ENCODE measurements around the gene PAX2. TPM values are rescaled to one million over a fixed set of nuclear protein-coding genes. Genes with fewer than 3 reads are reported as not detected.

PAX2 gene
- total and polyA plus RNA-seq, 12 donors, result 0.07 to 0.25 (median 0.10) TPM; not detected in 8

DNA sequence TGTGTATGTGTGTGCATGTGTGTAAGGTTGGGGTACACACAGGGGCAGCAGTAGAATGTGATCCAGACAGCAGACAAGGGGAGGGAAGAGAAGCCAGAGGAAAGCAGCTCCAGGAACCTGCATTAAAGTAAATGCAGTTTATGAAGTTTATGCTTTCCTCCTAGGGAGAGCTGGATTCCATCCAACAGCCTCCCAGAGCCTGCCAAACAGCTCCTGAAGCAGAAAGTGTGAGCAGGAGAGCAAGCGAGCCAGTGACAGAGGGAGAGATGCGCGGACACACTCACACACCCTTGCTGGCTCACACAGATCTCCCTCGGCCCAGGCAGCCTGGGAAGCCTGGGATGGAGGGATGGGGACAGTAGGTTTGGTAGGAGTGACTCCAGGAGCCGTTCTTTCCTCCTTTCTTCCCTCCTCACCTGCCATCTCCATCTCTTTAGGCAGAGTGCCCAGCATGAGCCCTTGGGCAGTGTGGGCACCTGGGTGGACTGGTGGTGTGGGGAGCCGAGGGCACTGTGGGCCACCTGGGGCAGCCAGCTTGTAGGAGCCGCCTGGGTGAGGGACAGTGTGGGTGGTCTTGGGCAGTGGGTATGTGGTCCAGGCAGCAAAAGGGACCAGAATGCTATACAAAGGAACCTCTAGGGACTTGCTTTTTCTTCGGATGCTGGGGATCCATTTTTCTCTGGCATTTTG, 46.1 kb downstream of the PAX2 start:
- H3K9me3 ChIP-seq (replicated peaks in 1 of 3), result no peaks in the 10 kb centered on the region
- no peaks in the 10 kb centered on the region for H3K27me3 ChIP-seq
- 66 to 72% (median 68%) methylated on average over 7 to 8 of the region's 8 CpGs for WGBS, 4 donors
- H3K27ac ChIP-seq, result no peak overlapping the region
- no peaks in the 10 kb centered on the region for H3K36me3 ChIP-seq (replicated peaks in 1 of 2)
- DNase-seq, result no peak
- H3K4me3 ChIP-seq, result no peak overlapping the region
- intact Hi-C loops (cut with DNase I), result no loop called here
- TF ChIP-seq POLR2A (IDR thresholded peaks at IDR 0.05) (no peak), CTCF (IDR thresholded peaks at IDR 0.05) (no peak)
- no peaks in the 10 kb centered on the region for H3K4me1 ChIP-seq (replicated peaks in 1 of 2)

DNA sequence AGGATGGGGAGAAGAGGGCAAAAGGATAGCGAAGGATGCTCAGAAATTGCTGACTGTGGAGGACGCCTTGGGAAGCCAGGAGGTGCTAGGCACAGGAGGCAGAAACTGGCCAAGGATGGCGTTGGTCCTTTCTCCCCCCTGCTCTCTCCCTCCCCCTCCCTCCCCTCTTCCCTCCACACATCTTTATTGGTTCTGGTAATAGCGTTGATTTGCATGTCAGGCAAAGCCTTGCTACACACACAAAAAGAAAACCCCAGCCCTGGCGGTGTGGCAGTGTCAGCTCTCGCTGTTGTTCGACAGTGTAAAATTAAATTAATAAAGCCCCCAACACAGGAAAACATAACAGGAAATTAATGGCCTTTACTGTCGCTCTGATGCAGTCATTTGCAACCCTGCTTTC, 47.2 kb downstream of the PAX2 start:
- H3K4me1 ChIP-seq (replicated peaks in 1 of 2), result no peaks in the 10 kb centered on the region
- no peaks in the 10 kb centered on the region for H3K36me3 ChIP-seq (replicated peaks in 1 of 2)
- WGBS, 4 donors, result 82 to 86% (median 84%) methylated on average over 8 of the region's 8 CpGs
- intact Hi-C loops (cut with DNase I), result no loop called here
- H3K4me3 ChIP-seq, result no peak overlapping the region
- H3K9me3 ChIP-seq (replicated peaks in 1 of 3), result no peaks in the 10 kb centered on the region
- TF ChIP-seq CTCF (IDR thresholded peaks at IDR 0.05) (no peak), POLR2A (IDR thresholded peaks at IDR 0.05) (no peak)
- DNase-seq, result no peak
- H3K27me3 ChIP-seq, result no peaks in the 10 kb centered on the region
- no peak overlapping the region for H3K27ac ChIP-seq

GRCh38 chr10:100793055-100793454, 47.7 kb downstream of the PAX2 start:
- H3K36me3 ChIP-seq (replicated peaks in 1 of 2), result no peaks in the 10 kb centered on the region
- H3K4me3 ChIP-seq, result no peak overlapping the region
- no peaks in the 10 kb centered on the region for H3K4me1 ChIP-seq (replicated peaks in 1 of 2)
- WGBS, 4 donors, result 59 to 68% (median 66%) methylated on average over 6 to 7 of the region's 7 CpGs
- TF ChIP-seq CTCF (IDR thresholded peaks at IDR 0.05), result no peak
- no peak for TF ChIP-seq POLR2A (IDR thresholded peaks at IDR 0.05)
- no peaks in the 10 kb centered on the region for H3K9me3 ChIP-seq (replicated peaks in 1 of 3)
- DNase-seq, result no peak
- no peaks in the 10 kb centered on the region for H3K27me3 ChIP-seq
- intact Hi-C loops (cut with DNase I), result no loop called here
- no peak overlapping the region for H3K27ac ChIP-seq

GRCh38 chr10:100799881-100800280, 54.5 kb downstream of the PAX2 start:
- intact Hi-C loops (cut with DNase I), result no loop called here
- no peaks in the 10 kb centered on the region for H3K4me1 ChIP-seq (replicated peaks in 1 of 2)
- 86 to 91% (median 89%) methylated on average over 7 of the region's 7 CpGs for WGBS, 4 donors
- no peak for DNase-seq
- peaks cover 10% of the 10 kb centered on the region for H3K27me3 ChIP-seq
- H3K4me3 ChIP-seq, result no peak overlapping the region
- no peaks in the 10 kb centered on the region for H3K9me3 ChIP-seq (replicated peaks in 1 of 3)
- H3K27ac ChIP-seq, result no peak overlapping the region
- TF ChIP-seq CTCF (IDR thresholded peaks at IDR 0.05) (no peak), POLR2A (IDR thresholded peaks at IDR 0.05) (no peak)
- H3K36me3 ChIP-seq (replicated peaks in 1 of 2), result no peaks in the 10 kb centered on the region

All from adrenal gland (tissue), 12 donors.